DOHH2 (cell line): Measurements from ENCODE around the gene LDLR.

Source experiments
- EZH2phosphoT487 ChIP-seq: fragments of 200-600 bp; sonication (generic); IDR thresholded peaks from 2 replicates; pipeline ENCODE4 v1.6.1; 2017; ENCODE audit warnings: borderline replicate concordance, mild to moderate bottlenecking, antibody characterized with exemption, low read length, moderate library complexity, mixed read lengths
- TF ChIP-seq, protein P1 (sequence below): fragments of 200-600 bp; sonication (generic); IDR thresholded peaks from one replicate; pipeline ENCODE4 v1.5.1; 2014; ENCODE audit warnings: antibody characterized with exemption, mild to moderate bottlenecking, low read depth, low read length; ENCODE audit not compliant: poor library complexity, severe bottlenecking

DNA sequence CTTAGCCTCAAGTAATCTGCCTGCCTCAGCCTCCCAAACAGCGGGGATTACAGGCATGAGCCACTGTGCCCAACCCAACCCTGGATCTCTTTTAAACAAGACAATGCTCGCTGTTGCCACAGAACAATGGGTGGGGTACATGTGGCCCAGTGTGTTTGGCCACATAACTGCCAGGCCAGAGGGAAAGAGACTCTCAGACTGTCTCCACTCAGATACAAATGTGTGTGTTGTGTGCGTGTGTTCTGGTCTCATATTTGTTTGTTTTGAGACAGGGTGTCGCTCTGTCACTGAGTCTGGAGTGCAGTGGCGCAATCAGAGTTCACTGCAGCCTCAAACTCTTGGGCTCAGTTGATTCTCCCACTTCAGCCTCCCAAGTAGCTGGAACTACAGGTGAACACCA, 25.8 kb downstream of the LDLR start:
- TF ChIP-seq, protein P1, sequence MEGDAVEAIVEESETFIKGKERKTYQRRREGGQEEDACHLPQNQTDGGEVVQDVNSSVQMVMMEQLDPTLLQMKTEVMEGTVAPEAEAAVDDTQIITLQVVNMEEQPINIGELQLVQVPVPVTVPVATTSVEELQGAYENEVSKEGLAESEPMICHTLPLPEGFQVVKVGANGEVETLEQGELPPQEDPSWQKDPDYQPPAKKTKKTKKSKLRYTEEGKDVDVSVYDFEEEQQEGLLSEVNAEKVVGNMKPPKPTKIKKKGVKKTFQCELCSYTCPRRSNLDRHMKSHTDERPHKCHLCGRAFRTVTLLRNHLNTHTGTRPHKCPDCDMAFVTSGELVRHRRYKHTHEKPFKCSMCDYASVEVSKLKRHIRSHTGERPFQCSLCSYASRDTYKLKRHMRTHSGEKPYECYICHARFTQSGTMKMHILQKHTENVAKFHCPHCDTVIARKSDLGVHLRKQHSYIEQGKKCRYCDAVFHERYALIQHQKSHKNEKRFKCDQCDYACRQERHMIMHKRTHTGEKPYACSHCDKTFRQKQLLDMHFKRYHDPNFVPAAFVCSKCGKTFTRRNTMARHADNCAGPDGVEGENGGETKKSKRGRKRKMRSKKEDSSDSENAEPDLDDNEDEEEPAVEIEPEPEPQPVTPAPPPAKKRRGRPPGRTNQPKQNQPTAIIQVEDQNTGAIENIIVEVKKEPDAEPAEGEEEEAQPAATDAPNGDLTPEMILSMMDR = no peak
- no peak for TF ChIP-seq EZH2phosphoT487
